ENCODE results near the gene ARHGAP45.

GRCh38 chr19:1041835-1042685 is 24.9 kb upstream of the ARHGAP45 start:
- TF ChIP-seq CTCF (IDR thresholded peaks at IDR 0.05; ENCODE audit: low read depth, low read length, poor library complexity, severe bottlenecking), result no peak
- no peak for TF ChIP-seq EZH2phosphoT487 (IDR thresholded peaks at IDR 0.05; ENCODE audit: borderline replicate concordance, low read length)

All from DOHH2 (cell line).